T-helper 1 cell treated with Interleukin-12 subunit alpha and Interleukin-12 subunit beta and Interleukin-4 antibody, amounts not matched to agents 30 μg/mL and 1 μg/mL, for 36 hours (primary cell): ENCODE data around the gene PCNX3.
"Not testable (repeated sequence)": the region's sequence is repeated elsewhere in the genome, so short reads cannot be mapped to it uniquely, and the experiment has no call there.

Experiments
- H3K27ac Mint-ChIP-seq: one replicate; pipeline ENCODE4 v1.8.0; 2021; ENCODE audit warnings: mild to moderate bottlenecking, mixed read lengths
- H3K27me3 Mint-ChIP-seq: one replicate; pipeline ENCODE4 v1.8.0; 2021; ENCODE audit warnings: low read depth, mixed read lengths
- H3K36me3 Mint-ChIP-seq: one replicate; pipeline ENCODE4 v1.8.0; 2021; ENCODE audit warnings: low read depth, mixed read lengths
- H3K4me1 Mint-ChIP-seq: one replicate; pipeline ENCODE4 v1.8.0; 2021; ENCODE audit warnings: low read depth, mixed read lengths
- H3K4me3 Mint-ChIP-seq: one replicate; pipeline ENCODE4 v1.8.0; 2021; ENCODE audit warnings: mild to moderate bottlenecking, moderate library complexity, mixed read lengths
- H3K9me3 Mint-ChIP-seq: one replicate; pipeline ENCODE4 v1.8.0; 2021; ENCODE audit warnings: mixed read lengths

The PCNX3 gene

DNA sequence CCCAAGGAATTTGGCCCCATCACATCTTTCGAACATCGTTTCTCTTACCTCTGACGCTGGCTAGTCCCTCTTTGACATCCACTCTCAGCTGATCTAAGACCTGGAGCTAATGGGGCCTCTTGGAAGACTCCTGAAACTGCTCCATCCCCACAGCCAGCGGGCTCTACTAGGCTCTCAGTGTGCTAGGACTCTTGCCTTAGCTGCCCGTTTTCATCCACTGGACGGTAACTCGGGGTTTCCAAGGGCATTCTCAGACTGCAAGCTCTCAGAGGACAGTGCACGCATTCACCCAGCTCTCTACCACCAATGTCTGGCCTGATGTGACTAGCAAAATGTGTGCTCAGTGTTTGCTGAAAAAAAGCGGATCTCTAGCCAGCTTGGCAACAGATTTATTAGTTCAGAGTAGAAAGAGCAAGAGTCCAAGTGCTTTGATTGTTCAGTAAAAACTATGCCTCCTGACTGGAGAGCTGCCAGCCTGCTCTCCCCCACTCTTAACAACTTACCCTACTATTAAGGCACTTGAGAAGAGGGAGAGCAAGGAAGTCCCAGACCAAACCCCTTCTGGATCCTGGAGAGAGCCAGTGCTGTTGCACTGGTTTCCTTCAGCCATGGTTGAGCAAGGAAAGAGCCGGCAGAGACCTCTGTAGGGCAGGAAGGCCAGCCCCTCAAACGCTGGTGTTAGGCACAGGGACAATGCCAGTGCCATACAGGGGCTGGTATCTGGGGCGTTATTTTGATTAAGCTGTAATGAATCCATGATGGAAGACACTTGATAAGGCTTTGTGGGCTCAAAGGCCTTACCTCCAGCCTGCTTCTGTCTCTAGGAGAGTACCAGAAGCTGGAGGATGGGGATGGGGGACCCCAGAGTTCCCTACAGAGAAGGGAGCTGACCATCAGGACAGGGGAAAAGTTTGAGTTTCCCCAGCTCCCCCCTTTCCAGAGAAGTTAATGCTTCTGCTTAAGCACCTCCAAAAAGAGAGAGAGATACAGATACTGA, 38.0 kb downstream of the PCNX3 start:
- Mint-ChIP-seq H3K4me1 (peaks cover 29% of the 10 kb centered on the region), H3K36me3 (peaks cover 46% of the 10 kb centered on the region), H3K4me3 (peak overlapping the region; percentile 86), H3K27ac (peak overlapping the region; percentile 93), H3K9me3 (no peaks in the 10 kb centered on the region), H3K27me3 (no peaks in the 10 kb centered on the region)

DNA sequence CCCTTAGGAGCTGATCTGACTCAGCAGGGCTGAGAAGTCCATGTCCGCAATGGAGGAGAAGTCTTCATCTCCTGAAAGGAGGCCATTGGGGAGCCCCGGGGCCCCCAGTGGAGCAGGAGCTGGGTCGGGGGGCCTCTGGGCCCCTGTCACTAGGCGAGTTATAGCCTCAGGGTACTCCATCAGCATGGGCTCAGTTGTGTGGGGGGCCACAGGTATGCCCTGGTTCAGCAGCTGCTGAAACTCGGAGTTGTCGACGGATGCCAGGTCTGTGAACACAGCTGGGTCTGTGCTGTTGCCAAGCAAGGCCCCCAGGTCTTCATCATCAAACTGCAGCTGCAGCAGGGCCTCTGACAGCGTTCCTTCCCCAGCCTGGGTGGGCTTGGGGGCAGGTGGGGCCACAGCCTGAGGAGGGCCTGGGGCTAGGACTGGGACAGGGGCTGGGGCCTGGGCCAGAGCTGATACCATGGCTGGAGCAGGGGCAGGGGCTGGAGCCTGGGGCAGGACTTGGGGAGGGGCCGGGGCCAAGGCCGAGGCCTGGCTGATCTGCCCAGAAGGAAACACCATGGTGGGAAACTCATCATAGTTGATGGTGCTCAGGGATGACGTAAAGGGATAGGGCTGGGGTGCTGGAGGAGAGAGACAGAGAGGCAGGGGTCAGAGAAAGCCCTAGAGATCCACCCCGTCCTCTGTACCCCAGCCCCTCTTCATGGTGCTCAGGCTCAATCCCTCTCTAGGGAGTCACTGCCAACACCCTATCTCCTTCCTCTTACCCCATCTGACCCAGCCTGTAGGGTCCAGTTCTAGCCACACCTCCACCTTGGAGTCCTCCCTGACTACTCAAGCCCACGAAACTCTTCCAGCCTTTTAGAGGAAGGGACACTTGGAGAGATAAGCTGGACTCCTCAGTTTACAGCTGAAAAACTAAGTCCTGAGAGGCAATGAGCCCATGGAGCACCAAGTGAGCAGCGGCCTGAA, 39.1 kb downstream of the PCNX3 start:
- H3K27me3 Mint-ChIP-seq: no peaks in the 10 kb centered on the region
- H3K36me3 Mint-ChIP-seq: peaks cover 56% of the 10 kb centered on the region
- H3K9me3 Mint-ChIP-seq: no peaks in the 10 kb centered on the region
- H3K4me1 Mint-ChIP-seq: peaks cover 35% of the 10 kb centered on the region
- H3K27ac Mint-ChIP-seq: peak overlapping the region; percentile 33
- H3K4me3 Mint-ChIP-seq: no peak overlapping the region

DNA sequence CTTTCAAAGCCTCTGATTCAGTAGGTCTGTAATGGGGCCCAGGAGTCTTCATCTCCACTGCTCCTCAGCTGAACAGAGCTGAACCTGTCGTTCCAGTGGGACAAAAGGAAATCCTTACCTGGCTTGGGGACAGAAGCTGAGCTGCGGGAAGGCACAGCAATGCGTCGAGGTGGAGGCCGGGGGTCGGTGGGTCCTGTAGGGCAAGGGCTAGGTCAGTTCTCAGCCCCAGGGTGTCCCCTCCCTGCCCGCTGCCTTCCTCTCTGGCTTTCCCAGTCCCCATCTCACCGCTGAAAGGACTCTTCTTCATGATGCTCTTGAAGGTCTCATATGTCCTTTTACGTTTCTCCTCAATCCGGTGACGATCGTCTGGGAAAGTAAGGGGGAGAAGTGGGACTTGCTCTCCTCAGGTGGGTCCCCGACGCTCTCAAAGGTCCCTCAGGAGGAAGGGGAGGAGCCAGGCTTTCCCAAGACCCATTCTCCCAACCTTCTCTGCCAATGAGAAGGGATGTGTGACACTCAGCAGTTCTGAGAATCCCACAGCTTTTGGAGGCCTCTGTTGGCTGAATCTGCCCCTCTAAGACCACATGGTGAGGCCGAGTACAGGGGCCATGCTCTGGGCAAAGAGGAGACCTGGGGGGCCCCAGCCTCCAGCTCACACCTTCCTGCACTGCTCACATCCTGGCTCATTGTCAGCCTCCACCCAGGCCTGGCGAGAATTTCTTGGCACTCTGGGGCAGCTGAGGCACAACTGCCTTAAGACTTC, 40.2 kb downstream of the PCNX3 start:
- peak overlapping the region; percentile 27 for H3K27ac Mint-ChIP-seq
- H3K9me3 Mint-ChIP-seq: no peaks in the 10 kb centered on the region
- H3K4me3 Mint-ChIP-seq: no peak overlapping the region
- peaks cover 63% of the 10 kb centered on the region for H3K36me3 Mint-ChIP-seq
- no peaks in the 10 kb centered on the region for H3K27me3 Mint-ChIP-seq
- peaks cover 41% of the 10 kb centered on the region for H3K4me1 Mint-ChIP-seq

DNA sequence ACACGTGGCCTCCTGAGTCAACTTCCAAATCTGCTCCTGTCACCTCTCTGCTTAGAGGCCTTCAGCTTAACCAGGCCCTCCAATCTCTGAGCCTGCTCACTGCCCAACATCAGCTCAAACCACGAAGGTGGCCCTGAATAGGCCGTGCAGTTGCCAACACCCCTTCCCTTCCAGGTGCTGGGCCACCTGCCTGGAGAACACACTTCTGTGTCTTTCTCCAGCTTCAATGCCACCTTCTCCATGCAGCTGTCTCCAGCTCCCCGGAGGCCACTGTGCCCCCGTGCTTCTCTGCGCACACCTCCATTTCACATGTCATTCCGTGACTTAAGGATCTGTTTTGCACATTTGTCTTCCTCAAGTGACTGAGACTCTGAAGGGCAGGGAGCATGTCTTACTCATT, 41.9 kb downstream of the PCNX3 start:
- peak overlapping the region; percentile 18 for H3K27ac Mint-ChIP-seq
- peaks cover 61% of the 10 kb centered on the region for H3K36me3 Mint-ChIP-seq
- peaks cover 35% of the 10 kb centered on the region for H3K4me1 Mint-ChIP-seq
- H3K9me3 Mint-ChIP-seq: no peaks in the 10 kb centered on the region
- no peaks in the 10 kb centered on the region for H3K27me3 Mint-ChIP-seq
- H3K4me3 Mint-ChIP-seq: no peak overlapping the region

DNA sequence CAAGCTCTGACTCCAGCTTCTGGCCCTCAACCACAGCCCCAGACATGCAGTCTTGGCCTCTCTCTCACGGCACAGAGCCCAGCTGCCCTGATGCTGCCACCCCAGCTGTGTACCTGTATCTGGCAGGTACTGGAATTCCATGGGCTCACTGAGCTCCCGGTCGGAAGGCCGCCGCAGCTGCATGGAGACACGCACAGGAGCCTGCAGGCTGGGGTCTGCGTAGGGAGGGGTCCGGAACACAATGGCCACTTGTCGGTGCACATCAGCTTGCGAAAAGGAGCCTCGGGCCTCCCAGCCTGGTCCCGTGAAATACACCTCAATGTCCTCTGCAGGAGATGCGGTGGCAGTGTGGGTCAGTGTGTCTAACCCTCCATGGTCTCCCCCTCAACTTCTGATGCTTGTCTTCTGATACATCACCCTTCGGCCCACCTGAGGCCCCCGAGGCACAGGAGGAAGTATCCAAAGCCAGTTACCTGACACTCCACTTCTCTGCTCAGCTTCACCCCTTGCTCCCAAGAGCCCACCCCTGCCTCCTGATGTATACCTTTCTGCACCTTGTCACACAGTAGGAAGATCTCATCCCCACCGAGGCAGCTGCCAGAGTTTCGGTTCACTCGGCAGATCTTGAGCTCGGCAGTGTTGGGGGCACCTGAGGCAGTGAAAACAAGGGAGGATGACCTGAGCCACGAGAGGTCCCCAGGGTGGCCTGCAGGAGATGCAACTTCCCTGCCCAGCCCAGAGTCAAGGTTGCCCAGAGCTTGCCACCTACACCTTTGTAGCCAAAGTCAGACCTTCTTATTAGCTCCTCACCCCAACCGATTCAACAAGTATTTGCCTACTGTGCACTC, 42.8 kb downstream of the PCNX3 start:
- Mint-ChIP-seq H3K9me3 (no peaks in the 10 kb centered on the region), H3K27ac (no peak overlapping the region), H3K27me3 (no peaks in the 10 kb centered on the region), H3K36me3 (peaks cover 60% of the 10 kb centered on the region), H3K4me3 (no peak overlapping the region), H3K4me1 (peaks cover 27% of the 10 kb centered on the region)

DNA sequence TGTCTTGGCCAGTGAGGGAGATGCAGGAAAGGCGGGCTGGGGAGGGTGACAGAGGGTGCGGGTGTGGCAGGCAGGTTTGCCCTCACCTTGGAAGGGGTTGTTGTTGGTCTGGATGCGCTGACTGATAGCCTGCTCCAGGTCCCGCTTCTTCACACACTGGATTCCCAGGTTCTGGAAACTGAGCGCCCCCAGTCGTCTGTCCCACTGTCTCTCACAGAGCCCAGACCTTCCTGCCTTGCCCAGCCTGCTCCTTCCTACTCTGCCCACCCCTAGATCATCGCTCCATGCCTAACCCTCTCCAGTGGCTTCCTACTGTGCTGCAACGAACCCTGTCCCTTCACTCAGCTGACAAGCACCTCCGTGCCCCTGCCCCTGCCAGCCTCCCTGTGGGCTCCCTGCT, 44.5 kb downstream of the PCNX3 start:
- H3K4me3 Mint-ChIP-seq: peak overlapping the region; percentile 30
- peak overlapping the region; percentile 26 for H3K27ac Mint-ChIP-seq
- no peaks in the 10 kb centered on the region for H3K27me3 Mint-ChIP-seq
- H3K4me1 Mint-ChIP-seq: peaks cover 26% of the 10 kb centered on the region
- H3K36me3 Mint-ChIP-seq: peaks cover 52% of the 10 kb centered on the region
- H3K9me3 Mint-ChIP-seq: no peaks in the 10 kb centered on the region

DNA sequence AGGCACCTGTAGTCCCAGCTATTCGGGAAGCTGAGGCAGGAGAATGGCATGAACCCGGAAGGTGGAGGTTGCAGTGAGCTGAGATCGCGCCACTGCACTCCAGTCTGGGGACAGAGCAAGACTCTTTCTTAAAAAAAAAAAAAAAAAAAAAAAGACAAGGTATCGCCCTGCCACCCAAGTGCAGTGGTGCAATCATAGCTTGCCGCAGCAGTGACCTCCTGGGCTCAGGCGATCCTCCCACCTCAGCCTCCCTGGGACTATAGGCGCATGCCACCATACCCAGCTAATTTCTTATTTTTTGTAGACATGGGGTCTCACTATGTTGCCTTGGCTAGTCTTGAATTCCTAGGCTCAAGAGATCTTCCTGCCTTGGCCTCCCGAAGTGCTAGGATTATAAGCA, 45.3 kb downstream of the PCNX3 start:
- Mint-ChIP-seq H3K4me1 (peaks cover 26% of the 10 kb centered on the region), H3K36me3 (peaks cover 44% of the 10 kb centered on the region), H3K4me3 (peak overlapping the region; percentile 83), H3K27ac (peak overlapping the region; percentile 52)
- not testable (repeated sequence) for H3K9me3 Mint-ChIP-seq, H3K27me3 Mint-ChIP-seq

DNA sequence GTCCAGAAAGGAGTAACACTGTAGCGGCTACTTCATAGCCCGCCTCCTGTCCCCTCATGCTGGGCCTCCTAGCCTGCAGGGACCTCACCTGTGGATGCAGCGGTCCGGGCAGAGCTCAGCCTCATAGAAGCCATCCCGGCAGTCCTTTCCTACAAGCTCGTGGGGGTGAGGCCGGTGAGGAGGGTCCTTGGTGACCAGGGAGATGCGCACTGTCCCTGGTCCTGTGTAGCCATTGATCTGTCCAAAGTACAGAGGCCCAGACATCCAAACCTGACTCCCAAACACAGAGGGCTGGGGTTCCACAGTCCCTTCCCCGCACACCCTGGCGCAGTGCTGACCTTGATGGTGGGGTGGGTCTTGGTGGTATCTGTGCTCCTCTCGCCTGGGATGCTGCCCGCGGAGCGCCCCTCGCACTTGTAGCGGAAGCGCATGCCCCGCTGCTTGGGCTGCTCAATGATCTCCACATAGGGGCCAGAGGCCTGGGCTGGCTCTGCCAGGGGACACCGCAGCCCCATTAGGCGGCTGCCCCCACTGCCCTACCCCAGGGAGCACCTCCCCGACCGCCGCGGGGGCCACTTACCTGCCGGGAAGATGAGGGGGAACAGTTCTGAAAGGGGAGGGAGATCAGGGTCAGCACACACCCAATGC, 46.1 kb downstream of the PCNX3 start:
- H3K27me3 Mint-ChIP-seq: no peaks in the 10 kb centered on the region
- peaks cover 26% of the 10 kb centered on the region for H3K4me1 Mint-ChIP-seq
- no peaks in the 10 kb centered on the region for H3K9me3 Mint-ChIP-seq
- peak overlapping the region; percentile 83 for H3K4me3 Mint-ChIP-seq
- peak overlapping the region; percentile 72 for H3K27ac Mint-ChIP-seq
- peaks cover 38% of the 10 kb centered on the region for H3K36me3 Mint-ChIP-seq

DNA sequence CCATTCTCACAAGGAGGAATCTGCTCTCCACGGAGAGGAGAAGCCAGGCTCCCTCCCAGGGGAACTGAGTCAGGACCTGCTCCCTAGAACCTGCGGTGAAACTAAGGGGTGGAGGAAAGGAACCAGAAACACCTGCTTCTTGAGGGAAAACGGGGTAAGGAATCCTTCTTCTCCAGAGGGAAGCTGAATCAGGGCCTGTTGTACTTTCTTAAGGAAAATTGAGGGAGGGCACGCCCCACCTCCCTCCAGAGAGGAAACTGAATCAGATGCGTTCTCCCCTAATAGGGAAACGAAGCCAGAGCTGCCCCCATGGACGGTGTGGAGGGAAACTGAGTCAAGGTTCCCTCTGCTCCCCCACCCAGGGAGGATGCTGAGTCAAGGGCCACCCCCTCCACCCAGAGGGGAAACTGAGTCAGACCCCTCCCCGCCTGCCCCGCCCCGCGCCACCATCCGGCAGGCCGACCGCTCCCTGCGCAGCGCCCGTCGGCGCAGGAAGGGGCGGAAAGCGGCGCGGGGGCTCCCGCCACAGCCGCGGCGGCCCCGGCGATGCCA, 46.7 kb downstream of the PCNX3 start:
- Mint-ChIP-seq H3K9me3 (no peaks in the 10 kb centered on the region), H3K27ac (peak overlapping the region; percentile 72), H3K4me1 (peaks cover 24% of the 10 kb centered on the region), H3K27me3 (no peaks in the 10 kb centered on the region), H3K4me3 (peak overlapping the region; percentile 83), H3K36me3 (peaks cover 32% of the 10 kb centered on the region)

DNA sequence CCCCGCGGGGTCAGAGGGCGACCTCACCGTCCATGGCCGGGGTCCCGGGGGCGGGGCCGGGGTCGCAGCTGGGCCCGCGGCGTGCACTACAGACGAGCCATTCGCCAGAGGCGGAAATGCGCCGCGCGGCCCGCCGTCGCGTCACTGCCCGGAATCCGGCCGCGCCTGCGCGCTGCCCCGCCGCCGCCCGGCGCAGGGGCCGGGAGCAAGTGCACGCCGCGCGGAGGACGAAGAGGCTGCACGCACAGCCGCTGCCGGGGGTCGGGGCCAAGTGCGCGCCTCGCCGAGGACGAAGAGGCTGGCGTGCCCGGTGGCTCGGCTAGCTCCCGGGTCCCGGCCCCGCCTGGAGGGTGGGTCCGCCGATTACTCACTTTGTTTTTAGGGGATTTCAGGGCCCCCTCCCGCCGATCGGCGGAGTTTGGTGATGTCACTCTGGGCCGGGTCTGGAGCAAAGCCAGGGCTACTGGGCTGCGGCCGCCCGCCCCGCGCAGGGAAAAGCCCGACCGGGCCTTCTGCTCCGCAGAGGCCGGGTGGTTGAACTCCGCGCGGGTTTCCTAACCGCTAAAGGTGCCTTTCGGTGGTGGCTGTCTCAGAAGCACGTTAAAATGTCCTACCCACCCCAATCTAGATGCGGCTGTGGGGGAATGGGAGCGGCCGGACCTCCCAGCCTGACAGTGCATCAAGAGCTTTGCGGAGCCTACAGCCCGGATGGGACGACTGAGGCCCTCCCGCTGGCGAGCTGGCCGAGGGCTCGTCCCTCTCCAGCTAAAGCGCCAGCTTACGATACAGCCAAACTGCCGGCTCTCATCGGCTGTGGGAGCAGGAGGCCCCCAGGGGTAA, 47.4 kb downstream of the PCNX3 start, which contains the start of gene RELA:
TSS of gene RELA (minus strand) at position 118 of the 840 bp plus-strand sequence. CDS start at position 34, 84 bp downstream.
- Mint-ChIP-seq H3K9me3 (no peaks in the 10 kb centered on the region), H3K27ac (peak within 1 kb of the TSS; percentile 90), H3K4me3 (peak within 1 kb of the TSS; percentile 86), H3K27me3 (no peaks in the 10 kb centered on the region), H3K36me3 (peaks cover 27% of the 10 kb centered on the region), H3K4me1 (peaks cover 21% of the 10 kb centered on the region)

DNA sequence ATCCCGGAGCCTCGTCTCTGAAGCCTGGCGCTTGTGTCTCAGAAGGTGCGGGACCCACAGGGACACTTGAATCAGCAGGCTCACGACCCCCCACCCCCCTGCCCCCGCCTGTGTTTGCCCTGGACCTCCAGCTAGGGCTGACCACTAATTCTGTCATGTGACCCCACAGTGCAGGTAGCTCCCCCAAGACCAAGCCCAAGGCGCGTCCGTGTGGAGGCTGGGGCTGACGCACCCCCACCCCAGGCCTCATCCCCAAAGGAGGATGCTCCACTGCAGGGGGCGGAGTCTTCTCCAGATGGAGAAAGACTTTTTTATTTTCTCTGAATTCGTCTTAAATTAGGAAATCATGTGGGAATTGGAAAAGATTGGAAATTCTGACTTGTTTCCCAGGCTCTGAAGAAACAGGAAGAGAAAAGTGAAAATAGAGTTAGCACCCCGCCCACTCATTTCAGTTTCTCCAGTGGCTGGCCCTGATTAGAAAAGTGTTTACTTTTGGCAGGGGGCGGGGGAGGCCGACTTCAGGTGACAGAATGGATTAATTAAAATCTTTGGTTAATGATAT, 48.1 kb downstream of the PCNX3 start:
- peaks cover 23% of the 10 kb centered on the region for H3K36me3 Mint-ChIP-seq
- H3K27me3 Mint-ChIP-seq: no peaks in the 10 kb centered on the region
- peak overlapping the region; percentile 86 for H3K4me3 Mint-ChIP-seq
- no peaks in the 10 kb centered on the region for H3K9me3 Mint-ChIP-seq
- peak overlapping the region; percentile 90 for H3K27ac Mint-ChIP-seq
- peaks cover 21% of the 10 kb centered on the region for H3K4me1 Mint-ChIP-seq
